HepG2 (cell line): ENCODE measurements around the gene LGR6. TPM values are rescaled to one million over a fixed set of nuclear protein-coding genes. Genes with fewer than 3 reads are reported as not detected.

ENCODE experiments used
- EED ChIP-seq: sonication (generic); formaldehyde crosslinking; IDR thresholded peaks from 2 replicates; pipeline ENCODE4 v1.5.0; 2020; ENCODE audit warnings: mild to moderate bottlenecking, missing genetic modification reagents
- HOXA9 ChIP-seq: sonication (generic); formaldehyde crosslinking; IDR thresholded peaks from 2 replicates; pipeline ENCODE4 v1.8.1; 2022; ENCODE audit warnings: missing genetic modification reagents, mild to moderate bottlenecking, moderate library complexity, borderline replicate concordance
- MED1 ChIP-seq: sonication (generic); formaldehyde crosslinking; IDR thresholded peaks from 2 replicates; pipeline ENCODE4 v1.4.0; 2020; ENCODE audit warnings: missing genetic modification reagents
- NAIF1 ChIP-seq: sonication (generic); formaldehyde crosslinking; IDR thresholded peaks from 2 replicates; pipeline ENCODE4 v1.5.0; 2020; ENCODE audit warnings: mild to moderate bottlenecking, missing genetic modification reagents, borderline replicate concordance
- PHF21A ChIP-seq: sonication (generic); formaldehyde crosslinking; IDR thresholded peaks from 2 replicates; pipeline ENCODE4 v1.5.0; 2020; ENCODE audit warnings: mild to moderate bottlenecking, missing genetic modification reagents
- PRDM15 ChIP-seq: sonication (generic); formaldehyde crosslinking; IDR thresholded peaks from 2 replicates; pipeline ENCODE4 v1.4.0; 2020; ENCODE audit warnings: missing genetic modification reagents
- RAD21 ChIP-seq: fragments of 450-650 bp; formaldehyde crosslinking; IDR thresholded peaks from 2 replicates; pipeline ENCODE4 v1.5.0; 2020; ENCODE audit warnings: mild to moderate bottlenecking
- STAT6 ChIP-seq: sonication (generic); formaldehyde crosslinking; IDR thresholded peaks from 2 replicates; pipeline ENCODE4 v1.4.0; 2020; ENCODE audit warnings: missing genetic modification reagents, mild to moderate bottlenecking, borderline replicate concordance
- UBTF ChIP-seq: sonication (generic); formaldehyde crosslinking; IDR thresholded peaks from 2 replicates; pipeline ENCODE4 v1.4.0; 2020; ENCODE audit warnings: mild to moderate bottlenecking, missing genetic modification reagents
- ZBTB7B ChIP-seq: sonication (generic); formaldehyde crosslinking; IDR thresholded peaks from 2 replicates; pipeline ENCODE4 v1.4.0; 2020; ENCODE audit warnings: missing genetic modification reagents
- ZBTB8A ChIP-seq: sonication (generic); formaldehyde crosslinking; IDR thresholded peaks from 2 replicates; pipeline ENCODE4 v1.4.0; 2020; ENCODE audit warnings: mild to moderate bottlenecking, low read depth, missing genetic modification reagents, borderline replicate concordance
- ZNF646 ChIP-seq: sonication (generic); formaldehyde crosslinking; IDR thresholded peaks from 2 replicates; pipeline ENCODE4 v1.9.0; 2021; ENCODE audit warnings: mild to moderate bottlenecking, missing genetic modification reagents
- polyA plus RNA-seq, 8 experiments: library from polyadenylated mRNA; depleted of rRNA in 3 of 8; stranded (reverse) in 7 of 8; unstranded in 1 of 8; fragments of >200 nt; fragmentation: Illumina TruSeq in 4 of 8; extraction: Trizol in 4 of 8; gene quantifications; 2 replicates each; pipeline versions ENCODE4 v1.2.1 to v1.2.3, GENCODE V29; 2011 to 2016; ENCODE audit warnings: low read depth in 4 of 8, missing spikeins in 1 of 8, mixed read lengths in 1 of 8; ENCODE audit not compliant: insufficient read depth in 1 of 8
- total RNA-seq, 5 experiments: library from RNA; depleted of rRNA; stranded (reverse); fragments of >200 nt; fragmentation: Illumina TruSeq; extraction: Trizol; gene quantifications; 2 replicates each; pipeline ENCODE4 v1.2.3, GENCODE V29; 2016; ENCODE audit warnings: low read depth in 1 of 5

The LGR6 gene
- total and polyA plus RNA-seq, 2 of the 13 experiments (the other 11 are each of a cell fraction or from before 2014, with no cell fraction given): 0.07 TPM; not detected in 1

GRCh38 chr1:202189918-202190715, 3.5 kb upstream of the LGR6 start (continued):
- no peak for TF ChIP-seq ZNF646
- no peak; the same call in 1 of the 2 replicates for TF ChIP-seq ZBTB8A (CRISPR knock-in tag)
- TF ChIP-seq STAT6 (CRISPR knock-in tag): no peak
- no peak for TF ChIP-seq RAD21 (CRISPR knock-in tag)
- peak; percentile 54; the same call in 1 of the 2 replicates for TF ChIP-seq PHF21A (CRISPR knock-in tag)
- TF ChIP-seq MED1 (CRISPR knock-in tag): no peak
- 0 out of 2 replicates have a peak, but pooled peaks have one; percentile 5 for TF ChIP-seq UBTF (CRISPR knock-in tag)
- TF ChIP-seq PRDM15 (CRISPR knock-in tag): no peak
- TF ChIP-seq ZBTB7B (CRISPR knock-in tag): no peak
- TF ChIP-seq NAIF1 (CRISPR knock-in tag): no peak
- TF ChIP-seq EED (CRISPR knock-in tag): no peak
- no peak for TF ChIP-seq HOXA9 (CRISPR knock-in tag)
